HFFc6 (cell line): ENCODE data around the gene SLC35B1. TPM values are rescaled to one million over a fixed set of nuclear protein-coding genes. Genes with fewer than 3 reads are reported as not detected.

Source experiments
- DNase-seq: peaks from one replicate; pipeline ENCODE4 v3.0.0-alpha.2; 2018
- H3K27ac Mint-ChIP-seq: 2 replicates; pipeline ENCODE4 v1.8.0; 2020; ENCODE audit warnings: mild to moderate bottlenecking, mixed read lengths
- H3K27me3 Mint-ChIP-seq: 2 replicates; pipeline ENCODE4 v1.8.0; 2021; ENCODE audit warnings: mild to moderate bottlenecking, moderate library complexity, mixed read lengths; ENCODE audit not compliant: insufficient read depth
- H3K36me3 Mint-ChIP-seq: 2 replicates; pipeline ENCODE4 v1.8.0; 2021; ENCODE audit warnings: low read depth, mixed read lengths
- H3K4me1 Mint-ChIP-seq: 2 replicates; pipeline ENCODE4 v1.8.0; 2020; ENCODE audit warnings: low read depth, mixed read lengths
- H3K4me3 Mint-ChIP-seq: 2 replicates; pipeline ENCODE4 v1.8.0; 2020; ENCODE audit warnings: mild to moderate bottlenecking, moderate library complexity, mixed read lengths
- H3K9me3 Mint-ChIP-seq: 2 replicates; pipeline ENCODE4 v1.8.0; 2020; ENCODE audit warnings: mild to moderate bottlenecking, mixed read lengths
- total RNA-seq, 6 experiments: library from RNA; stranded (reverse); fragmentation: NEBNext Ultra II Directional; extraction: Animal tissue kit (Norgen Biotek cat#: 25700); gene quantifications; 2 replicates in 1 of 6; 3 replicates in 5 of 6; pipeline ENCODE4 v1.2.3, GENCODE V29; 2021
- TF ChIP-seq, protein P1 (sequence below): fragments of 200-600 bp; sonication (generic); IDR thresholded peaks from 2 replicates; pipeline ENCODE4 v1.5.0; 2021; ENCODE audit warnings: antibody characterized with exemption, mild to moderate bottlenecking

The SLC35B1 gene
- total RNA-seq, 6 experiments from 2014 or later: 78.2 to 117 (median 88.4) TPM

DNA sequence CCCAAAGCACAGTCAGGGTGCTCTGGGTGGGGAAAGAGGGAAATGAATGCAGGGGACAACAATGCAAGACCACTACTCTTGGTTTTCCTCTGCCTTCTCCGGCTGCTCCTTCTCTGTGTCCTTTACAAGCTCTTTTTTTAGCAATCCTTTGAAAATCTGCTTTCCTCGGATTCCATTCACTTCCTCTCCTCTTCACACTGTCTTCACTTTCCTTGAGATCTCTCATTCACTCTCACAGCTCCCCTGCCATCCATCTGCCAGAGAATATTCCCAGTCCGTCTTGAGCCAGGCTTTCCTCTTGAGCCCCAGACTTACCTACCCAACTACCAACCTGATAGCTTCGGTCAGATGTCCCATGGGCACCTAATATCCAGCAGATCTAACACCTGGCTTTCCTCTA is 18.9 kb downstream of the SLC35B1 start:
- Mint-ChIP-seq H3K36me3 (no peaks in the 10 kb centered on the region; the same call in 1 of the 2 replicates), H3K27ac (peak overlapping the region; percentile 30; the same call in 1 of the 2 replicates), H3K4me1 (peaks cover 43% of the 10 kb centered on the region), H3K9me3 (no peaks in the 10 kb centered on the region), H3K4me3 (no peak overlapping the region), H3K27me3 (peaks cover 3% of the 10 kb centered on the region)
- TF ChIP-seq, protein P1, sequence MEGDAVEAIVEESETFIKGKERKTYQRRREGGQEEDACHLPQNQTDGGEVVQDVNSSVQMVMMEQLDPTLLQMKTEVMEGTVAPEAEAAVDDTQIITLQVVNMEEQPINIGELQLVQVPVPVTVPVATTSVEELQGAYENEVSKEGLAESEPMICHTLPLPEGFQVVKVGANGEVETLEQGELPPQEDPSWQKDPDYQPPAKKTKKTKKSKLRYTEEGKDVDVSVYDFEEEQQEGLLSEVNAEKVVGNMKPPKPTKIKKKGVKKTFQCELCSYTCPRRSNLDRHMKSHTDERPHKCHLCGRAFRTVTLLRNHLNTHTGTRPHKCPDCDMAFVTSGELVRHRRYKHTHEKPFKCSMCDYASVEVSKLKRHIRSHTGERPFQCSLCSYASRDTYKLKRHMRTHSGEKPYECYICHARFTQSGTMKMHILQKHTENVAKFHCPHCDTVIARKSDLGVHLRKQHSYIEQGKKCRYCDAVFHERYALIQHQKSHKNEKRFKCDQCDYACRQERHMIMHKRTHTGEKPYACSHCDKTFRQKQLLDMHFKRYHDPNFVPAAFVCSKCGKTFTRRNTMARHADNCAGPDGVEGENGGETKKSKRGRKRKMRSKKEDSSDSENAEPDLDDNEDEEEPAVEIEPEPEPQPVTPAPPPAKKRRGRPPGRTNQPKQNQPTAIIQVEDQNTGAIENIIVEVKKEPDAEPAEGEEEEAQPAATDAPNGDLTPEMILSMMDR: no peak
- no peak for DNase-seq

DNA sequence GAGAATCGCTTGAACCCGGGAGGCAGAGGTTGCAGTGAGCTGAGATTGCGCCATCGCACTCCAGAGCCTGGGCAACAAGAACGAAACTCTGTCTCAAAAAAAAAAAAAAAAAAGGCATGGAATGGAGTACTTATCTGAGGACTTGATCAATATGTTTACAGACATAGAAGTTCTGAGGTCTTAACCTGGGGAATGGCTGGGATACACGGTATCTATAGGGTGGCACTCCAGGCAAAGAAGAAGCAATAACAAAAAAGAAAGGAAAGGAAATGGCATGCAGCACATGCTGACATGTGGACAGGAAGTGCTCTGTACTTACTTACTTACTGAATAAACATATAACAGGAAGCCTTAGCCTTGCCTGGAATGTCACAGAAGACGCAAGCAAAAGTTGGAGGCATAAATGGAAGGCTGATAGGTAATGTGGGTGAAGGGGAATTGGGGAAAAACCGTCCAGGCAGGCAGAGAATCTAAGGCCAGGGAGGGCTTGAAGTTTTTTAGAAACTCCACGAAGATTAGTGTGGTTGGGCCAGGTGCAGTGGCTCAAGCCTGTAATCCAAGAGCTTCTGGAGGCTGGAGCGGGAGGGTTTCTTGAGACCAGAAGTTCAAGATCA is 19.8 kb downstream of the SLC35B1 start:
- H3K27ac Mint-ChIP-seq: peak overlapping the region; percentile 76
- H3K4me3 Mint-ChIP-seq: peak overlapping the region; percentile 28
- no peaks in the 10 kb centered on the region for H3K9me3 Mint-ChIP-seq
- H3K36me3 Mint-ChIP-seq: no peaks in the 10 kb centered on the region; the same call in 1 of the 2 replicates
- TF ChIP-seq, protein P1: no peak
- H3K27me3 Mint-ChIP-seq: peaks cover 3% of the 10 kb centered on the region
- H3K4me1 Mint-ChIP-seq: peaks cover 43% of the 10 kb centered on the region
- peak; percentile 12 for DNase-seq

DNA sequence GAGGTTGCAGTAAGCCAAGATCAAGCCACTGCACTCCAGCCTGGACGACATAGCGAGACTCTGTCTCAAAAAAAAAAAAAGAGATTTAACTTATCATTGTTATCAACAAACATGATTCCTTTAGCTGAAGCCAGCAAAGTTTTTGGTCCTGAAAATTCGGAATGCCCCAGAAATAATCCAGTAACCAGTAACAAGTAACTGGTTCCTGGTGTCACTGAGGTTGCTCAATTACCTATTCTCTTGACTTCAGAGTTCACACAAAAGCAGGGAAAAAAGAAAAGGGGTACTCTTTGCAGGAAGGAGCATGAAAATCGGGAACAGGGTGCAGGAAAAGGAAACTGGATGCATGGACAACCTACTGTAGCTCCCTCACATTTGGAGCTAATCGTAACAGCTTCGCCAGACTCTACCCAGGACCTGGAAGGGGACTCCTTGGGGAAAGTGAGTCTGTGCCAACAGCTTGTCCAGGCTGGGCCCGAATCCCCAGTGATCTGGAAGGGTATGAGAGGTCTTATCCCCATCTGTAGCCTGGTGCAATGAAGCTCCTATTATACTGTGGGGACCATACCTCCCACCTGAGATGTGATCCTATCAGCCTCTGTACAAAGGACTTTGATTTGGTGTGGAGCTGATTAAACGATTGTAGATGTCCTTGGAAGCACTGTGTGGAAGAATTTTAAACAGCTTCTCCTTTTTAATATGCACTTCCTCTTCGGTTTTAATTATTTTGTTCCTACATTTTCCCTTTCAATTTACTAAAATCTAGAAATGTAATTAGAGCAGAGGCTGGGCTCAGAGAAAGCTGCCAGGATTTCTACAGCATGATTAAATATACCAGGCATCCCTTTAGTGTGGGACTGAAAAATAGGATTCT is 26.4 kb downstream of the SLC35B1 start:
- TF ChIP-seq, protein P1: no peak
- Mint-ChIP-seq H3K27me3 (peaks cover 10% of the 10 kb centered on the region; the same call in 1 of the 2 replicates), H3K9me3 (no peaks in the 10 kb centered on the region), H3K27ac (no peak overlapping the region), H3K4me1 (peaks cover 12% of the 10 kb centered on the region), H3K4me3 (no peak overlapping the region), H3K36me3 (no peaks in the 10 kb centered on the region)
- no peak for DNase-seq

DNA sequence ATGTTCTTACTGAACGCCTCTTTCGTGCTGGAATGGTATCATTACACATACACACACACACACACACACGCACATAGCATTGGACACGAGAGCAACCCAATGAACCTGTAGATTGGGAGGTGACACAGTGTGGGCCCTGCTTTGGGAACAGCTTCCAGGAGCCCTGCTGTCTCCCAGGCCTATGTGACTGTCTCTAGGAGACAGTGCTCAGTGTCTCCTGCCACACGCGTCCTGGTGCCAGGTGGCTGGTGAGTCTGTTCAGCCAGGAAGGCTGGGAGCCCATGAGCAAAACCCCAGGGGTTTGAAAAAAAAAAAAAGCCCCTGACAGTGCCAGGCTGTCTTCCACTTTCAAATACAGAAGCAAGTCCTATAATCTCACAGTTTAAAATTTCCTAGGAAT is 27.4 kb downstream of the SLC35B1 start:
- no peak overlapping the region for H3K27ac Mint-ChIP-seq
- H3K4me1 Mint-ChIP-seq: peaks cover 21% of the 10 kb centered on the region
- no peaks in the 10 kb centered on the region for H3K9me3 Mint-ChIP-seq
- no peak overlapping the region for H3K4me3 Mint-ChIP-seq
- DNase-seq: no peak
- H3K27me3 Mint-ChIP-seq: peaks cover 10% of the 10 kb centered on the region; the same call in 1 of the 2 replicates
- H3K36me3 Mint-ChIP-seq: peaks cover 2% of the 10 kb centered on the region
- TF ChIP-seq, protein P1: no peak

DNA sequence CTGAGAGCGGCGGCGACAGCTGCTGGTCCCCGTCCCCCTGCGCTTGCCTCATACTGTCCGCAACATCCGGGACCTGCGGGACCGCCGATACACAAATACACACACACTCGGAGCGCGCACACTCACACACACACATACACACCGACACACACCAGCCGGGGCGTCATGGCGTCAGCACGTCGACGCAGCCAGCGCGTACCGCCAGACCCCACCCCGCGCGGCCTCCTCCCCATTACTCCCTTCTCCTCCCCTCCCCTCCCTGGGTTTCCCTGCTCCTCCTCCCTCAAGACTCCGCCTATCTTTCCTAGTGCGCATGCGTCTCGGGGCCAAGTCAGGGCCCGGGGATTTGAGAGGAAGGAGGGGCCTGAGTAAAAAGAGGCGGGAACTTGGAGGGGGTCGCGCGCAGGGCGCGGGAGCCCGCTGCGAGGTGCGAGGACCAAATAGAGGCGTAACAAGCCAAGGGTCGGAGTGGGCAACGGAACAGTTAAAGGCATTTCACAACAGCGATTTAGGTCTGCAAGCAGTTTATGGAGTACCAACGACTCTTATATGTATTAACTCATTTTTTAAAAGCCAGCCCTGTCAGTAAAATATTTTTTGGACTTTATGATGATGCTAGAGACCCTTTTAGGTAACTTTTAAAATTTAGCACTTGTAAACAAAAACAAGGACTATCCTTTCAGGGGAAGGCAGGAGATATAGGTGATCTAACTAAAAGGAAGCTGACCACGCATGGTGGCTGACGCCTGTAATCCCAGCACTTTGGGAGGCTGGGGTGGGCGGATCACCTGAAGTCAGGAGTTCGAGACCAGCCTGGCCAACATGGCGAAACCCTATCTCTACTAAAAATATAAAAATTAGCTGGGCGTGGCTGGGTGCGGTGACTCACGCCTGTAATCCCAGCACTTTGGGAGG is 29.6 kb downstream of the SLC35B1 start, which contains the start of gene SPOP:
TSS of gene SPOP (minus strand) at position 165 of the 915 bp plus-strand sequence. CDS start 55,287 bp downstream, outside the sequence.
- peak; percentile 100 for DNase-seq
- H3K27me3 Mint-ChIP-seq: peaks cover 10% of the 10 kb centered on the region; the same call in 1 of the 2 replicates
- TF ChIP-seq, protein P1: peak; percentile 17; the same call in 1 of the 2 replicates
- peaks cover 35% of the 10 kb centered on the region for H3K4me1 Mint-ChIP-seq
- peak within 1 kb of the TSS; percentile 94 for H3K27ac Mint-ChIP-seq
- H3K36me3 Mint-ChIP-seq: peaks cover 17% of the 10 kb centered on the region
- no peaks in the 10 kb centered on the region for H3K9me3 Mint-ChIP-seq
- H3K4me3 Mint-ChIP-seq: peak within 1 kb of the TSS; percentile 91
